ENCODE measurements around the gene DNAJC5. TPM values are rescaled to one million over a fixed set of nuclear protein-coding genes. Genes with fewer than 3 reads are reported as not detected.
"Not testable (repeated sequence)": the region's sequence is repeated elsewhere in the genome, so short reads cannot be mapped to it uniquely, and the experiment has no call there.

DNAJC5 gene
- total RNA-seq, 1 donor from 2014 or later: 49.8 TPM

DNA sequence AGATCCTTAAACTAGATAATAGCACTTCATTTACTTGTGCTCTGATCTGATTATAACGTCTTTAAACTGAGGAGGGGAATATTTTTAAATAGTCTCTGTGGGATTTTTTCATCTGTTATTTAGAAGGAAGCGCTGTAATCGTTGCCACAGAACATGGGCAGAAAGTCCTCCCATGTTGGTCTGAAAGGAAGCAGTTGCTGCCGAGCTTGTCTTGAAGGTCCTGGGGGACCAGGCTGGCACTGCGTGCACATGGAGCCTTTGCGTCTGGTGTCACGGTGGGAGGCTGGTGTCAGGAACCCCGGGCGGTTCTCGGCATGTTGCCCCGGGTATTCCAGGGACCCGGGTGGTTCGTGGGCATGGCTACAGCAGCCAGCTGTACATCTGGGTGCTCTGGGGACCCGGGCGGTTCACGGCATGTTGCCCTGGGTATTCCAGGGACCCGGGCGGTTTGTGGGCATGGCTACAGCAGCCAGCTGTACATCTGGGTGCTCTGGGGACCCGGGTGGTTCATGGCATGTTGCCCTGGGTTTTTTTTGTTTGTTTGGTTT is 18.4 kb upstream of the DNAJC5 start:
- H3K4me1 ChIP-seq: peaks cover 12% of the 10 kb centered on the region
- no peak overlapping the region for H3K4me3 ChIP-seq
- H3K27me3 ChIP-seq: no peaks in the 10 kb centered on the region
- H3K9me3 ChIP-seq: no peaks in the 10 kb centered on the region
- H3K27ac ChIP-seq: no peak overlapping the region
- intact Hi-C loops (cut with DNase I): no loop called here
- peaks cover 73% of the 10 kb centered on the region for H3K36me3 ChIP-seq
- TF ChIP-seq CTCF (IDR thresholded peaks at IDR 0.05): no peak
- DNase-seq: no peak
- no peak for ATAC-seq

DNA sequence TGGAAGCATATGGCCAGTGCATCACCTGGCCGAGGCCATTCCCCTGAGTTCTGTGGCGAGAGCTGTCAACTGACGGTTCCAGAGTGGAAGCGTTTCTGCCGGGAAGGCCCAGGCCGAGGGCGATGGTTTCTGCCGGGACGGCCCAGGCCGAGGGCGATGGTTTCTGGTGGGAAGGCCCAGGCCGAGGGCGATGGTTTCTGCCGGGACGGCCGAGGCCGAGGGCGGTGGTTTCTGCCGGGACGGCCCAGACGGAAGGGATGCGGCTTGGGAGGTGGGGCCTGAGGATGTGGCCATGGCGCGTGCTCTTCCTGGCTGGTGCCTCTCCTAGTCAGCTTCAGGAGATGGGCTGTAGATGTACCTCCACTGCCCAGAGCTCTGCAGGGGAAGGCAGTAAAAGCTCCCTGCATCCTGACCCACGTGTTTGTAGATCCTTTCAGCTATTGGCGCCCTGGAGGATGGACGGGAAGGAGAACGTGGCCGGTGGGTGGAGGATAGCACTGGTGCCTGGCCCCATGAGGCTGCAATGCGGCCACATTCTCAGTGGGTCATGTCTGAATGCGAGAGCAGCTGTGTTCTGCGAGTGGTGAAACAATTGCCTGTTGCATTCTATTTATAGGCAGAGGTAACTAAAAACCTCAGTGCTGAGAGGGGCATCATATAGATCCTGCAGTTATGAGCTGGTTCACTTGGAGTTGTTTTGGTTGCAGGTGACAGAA is 17.0 kb upstream of the DNAJC5 start:
- no peak for TF ChIP-seq CTCF (IDR thresholded peaks at IDR 0.05)
- H3K4me3 ChIP-seq: no peak overlapping the region
- H3K36me3 ChIP-seq: peaks cover 65% of the 10 kb centered on the region
- no peak for DNase-seq
- no peak overlapping the region for H3K27ac ChIP-seq
- no peak for ATAC-seq
- intact Hi-C loops (cut with DNase I): no loop called here
- H3K4me1 ChIP-seq: peaks cover 10% of the 10 kb centered on the region
- H3K9me3 ChIP-seq: no peaks in the 10 kb centered on the region
- no peaks in the 10 kb centered on the region for H3K27me3 ChIP-seq

- intact Hi-C loops (cut with DNase I): no loop called here
- Histone ChIP-seq H3K36me3 (peaks cover 66% of the 10 kb centered on the region), H3K9me3 (no peaks in the 10 kb centered on the region), H3K27me3 (no peaks in the 10 kb centered on the region), H3K4me3 (no peak overlapping the region), H3K4me1 (no peaks in the 10 kb centered on the region), H3K27ac (no peak overlapping the region)
- DNase-seq (no peak), ATAC-seq (no peak)
- no peak for TF ChIP-seq CTCF (IDR thresholded peaks at IDR 0.05)
Observed at GRCh38 chr20:63878899-63879663, 15.8 kb upstream of the DNAJC5 start.

DNA sequence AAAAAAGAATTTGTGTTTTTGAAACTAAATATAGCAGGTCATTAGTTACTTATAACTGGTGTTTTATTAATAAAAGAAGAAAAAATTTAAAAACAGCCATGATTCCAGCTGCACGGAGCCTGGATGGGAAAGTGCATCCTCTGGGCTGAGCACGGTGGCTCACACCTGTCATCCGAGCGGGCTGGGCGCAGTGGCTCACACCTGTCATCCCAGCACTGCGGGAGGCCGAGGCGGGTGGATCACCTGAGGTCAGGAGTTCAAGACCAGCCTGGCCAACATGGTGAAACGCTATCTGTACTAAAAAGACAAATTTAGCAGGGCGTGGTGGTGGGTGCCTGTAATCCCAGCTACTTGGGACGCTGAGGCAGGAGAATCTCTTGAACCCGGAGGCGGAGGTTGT is 14.0 kb upstream of the DNAJC5 start:
- H3K36me3 ChIP-seq: peaks cover 66% of the 10 kb centered on the region
- intact Hi-C loops (cut with DNase I): not testable (repeated sequence)

DNA sequence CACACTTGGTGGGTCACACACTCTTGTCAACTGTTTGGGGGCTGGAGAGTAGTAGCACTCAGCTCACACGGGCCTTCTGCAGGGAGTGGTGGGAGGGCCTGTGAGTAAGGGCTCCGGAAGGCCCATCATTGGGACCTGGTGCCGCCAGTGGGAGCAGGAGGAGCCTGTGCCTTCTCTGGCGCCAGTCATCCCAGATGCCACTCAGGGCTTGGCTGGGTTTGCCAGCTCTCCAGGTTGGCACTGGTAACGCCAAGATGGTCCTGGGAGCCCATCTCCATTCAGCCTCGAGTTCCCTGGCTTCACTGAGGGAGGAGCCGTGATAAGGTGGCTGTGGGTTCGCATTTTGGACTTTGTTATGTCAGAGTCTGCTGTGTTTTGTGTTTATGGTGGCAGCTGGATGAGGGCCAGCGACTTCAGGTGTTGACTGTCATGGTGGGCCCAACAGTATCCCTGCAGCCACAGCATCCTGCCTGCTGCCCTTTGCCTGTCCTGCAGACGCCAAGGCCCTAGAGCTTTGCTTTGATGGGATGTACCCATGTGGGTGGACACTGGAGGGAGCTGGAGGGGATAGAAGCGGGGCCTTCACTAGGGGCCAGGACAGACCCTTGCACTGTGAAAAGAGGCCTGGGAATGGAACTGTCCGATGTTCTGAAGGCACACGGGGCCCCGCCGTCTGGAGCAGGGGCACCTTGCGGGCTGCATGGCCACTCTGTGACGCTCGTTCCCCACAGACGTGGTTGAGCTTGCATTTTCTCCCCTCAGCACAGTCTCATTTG is 13.3 kb upstream of the DNAJC5 start:
- ATAC-seq (no peak), DNase-seq (no peak)
- H3K27me3 ChIP-seq: no peaks in the 10 kb centered on the region
- H3K9me3 ChIP-seq: no peaks in the 10 kb centered on the region
- intact Hi-C loops (cut with DNase I): no loop called here
- H3K4me3 ChIP-seq: no peak overlapping the region
- TF ChIP-seq CTCF (IDR thresholded peaks at IDR 0.05): no peak
- H3K36me3 ChIP-seq: peaks cover 63% of the 10 kb centered on the region
- no peaks in the 10 kb centered on the region for H3K4me1 ChIP-seq
- H3K27ac ChIP-seq: no peak overlapping the region

More for the DNA sequence above, 14.0 kb upstream of the DNAJC5 start:
- not testable (repeated sequence) for H3K27ac ChIP-seq, H3K4me3 ChIP-seq, DNase-seq, H3K4me1 ChIP-seq, ATAC-seq, H3K27me3 ChIP-seq, H3K9me3 ChIP-seq

Data from upper lobe of right lung (tissue), 1 donor.